K562 (cell line): ENCODE results near the gene FBXO22. TPM values are rescaled to one million over a fixed set of nuclear protein-coding genes. Genes with fewer than 3 reads are reported as not detected.

Experiments used
- FOXO4 ChIP-seq: fragments of 450-650 bp; formaldehyde crosslinking; IDR thresholded peaks from 2 replicates; pipeline ENCODE4 v1.4.0; 2020; ENCODE audit warnings: mild to moderate bottlenecking, moderate library complexity
- GTF2A2 ChIP-seq: IDR thresholded peaks from 2 replicates; pipeline ENCODE4 v1.6.1; 2016; ENCODE audit warnings: mild to moderate bottlenecking, missing genetic modification characterization, missing compliant biosample characterization
- NR1H2 ChIP-seq: sonication (generic); formaldehyde crosslinking; IDR thresholded peaks from 2 replicates; pipeline ENCODE4 v1.4.0; 2020; ENCODE audit warnings: mild to moderate bottlenecking, missing genetic modification reagents
- RFX1 ChIP-seq: fragments of 450-650 bp; IDR thresholded peaks from 2 replicates; pipeline ENCODE4 v1.6.1; 2016; ENCODE audit warnings: mild to moderate bottlenecking, moderate library complexity
- ZBTB40 ChIP-seq, 2 experiments: fragments of 450-650 bp in 1 of 2; sonication (generic) in 1 of 2; formaldehyde crosslinking in 1 of 2; IDR thresholded peaks; 2 replicates each; pipeline versions ENCODE4 v1.7.1 to v1.9.0; 2016 to 2022; ENCODE audit warnings: inconsistent platforms in 1 of 2, mild to moderate bottlenecking in 1 of 2, missing genetic modification reagents in 1 of 2
- ZNF282 ChIP-seq: sonication (generic); formaldehyde crosslinking; IDR thresholded peaks from 2 replicates; pipeline ENCODE4 v1.8.1; 2023; ENCODE audit warnings: missing genetic modification reagents
- polyA plus RNA-seq, 8 experiments: library from polyadenylated mRNA; depleted of rRNA in 4 of 8; stranded (reverse) in 5 of 8; unstranded in 3 of 8; fragments of >200 nt; fragmentation: Nextera tagmentation in 2 of 8; fragmentation: Illumina TruSeq in 1 of 8; extraction: Ambion mirVana in 2 of 8; extraction: Trizol in 1 of 8; gene quantifications; 2 replicates each; pipeline versions ENCODE4 v1.2.1 to v1.2.3, GENCODE V29; 2011 to 2014; ENCODE audit warnings: inconsistent platforms in 1 of 8, missing spikeins in 1 of 8
- total RNA-seq, 7 experiments: library from RNA; depleted of rRNA in 6 of 7; stranded (reverse); fragments of >200 nt in 6 of 7; fragmentation: Illumina TruSeq in 2 of 7; extraction: Trizol in 2 of 7; gene quantifications; 2 replicates each; pipeline versions ENCODE4 v1.2.1 to v1.2.3, GENCODE V29; 2011 to 2021; ENCODE audit warnings: low replicate concordance in 1 of 7

Gene FBXO22
- total and polyA plus RNA-seq, 9 of the 15 experiments (the other 6 are each of a cell fraction or from before 2014, with no cell fraction given) = 24.4 to 99.4 (median 66.5) TPM

- TF ChIP-seq FOXO4 (no peak), ZBTB40 (IDR thresholded peaks at IDR 0.05) (no peak), ZBTB40 (CRISPR knock-in tag; IDR thresholded peaks at IDR 0.05) (no peak), GTF2A2 (no peak), ZNF282 (CRISPR knock-in tag) (no peak), RFX1 (no peak), NR1H2 (CRISPR knock-in tag) (no peak)
Measured at GRCh38 chr15:75923756-75924155, 20.1 kb downstream of the FBXO22 start (continued).
